H1 (cell line): Measurements from ENCODE around the gene ACVR2B. TPM values are rescaled to one million over a fixed set of nuclear protein-coding genes. Genes with fewer than 3 reads are reported as not detected.

Experiments
- CTCF ChIA-PET: fragments of 300-600 bp; sonication (Branson Sonifier 250); formaldehyde crosslinking; loops from one replicate; lab custom pipeline; 2021; ENCODE audit not compliant: partially characterized antibody; lab: Charles Lee
- POLR2A ChIA-PET: fragments of 300-600 bp; sonication (Branson Sonifier 250); formaldehyde crosslinking; loops from one replicate; lab custom pipeline; 2021; ENCODE audit warnings: inconsistent platforms; ENCODE audit not compliant: partially characterized antibody; lab: Charles Lee
- DNase-seq, 2 experiments: peaks; one replicate each; pipeline versions ENCODE4 v3.0.0 to v3.0.0-alpha.2; 2010 to 2022; ENCODE audit warnings: low spot score in 2 of 2, low read depth in 1 of 2, mixed read lengths in 1 of 2
- FAIRE-seq: peaks from 2 replicates; lab custom pipeline; 2011; peaks lifted over from hg19 to GRCh38; lab: Jason Lieb, UNC
- H2AFZ ChIP-seq: 2 replicates; pipeline ENCODE4 v1.8.1; 2012; ENCODE audit warnings: low read length, inconsistent platforms
- H2AK5ac ChIP-seq: 2 replicates; pipeline ENCODE4 v1.6.1; 2013; ENCODE audit warnings: low read depth, low read length
- H2BK120ac ChIP-seq: replicated peaks from 2 replicates; pipeline ENCODE3; 2013; ENCODE audit warnings: low read depth, low read length, inconsistent platforms
- H2BK12ac ChIP-seq: 2 replicates; pipeline ENCODE4 v1.6.1; 2013; ENCODE audit warnings: low read depth, low read length
- H2BK15ac ChIP-seq: 2 replicates; pipeline ENCODE4 v1.6.1; 2013; ENCODE audit warnings: low read length
- H2BK20ac ChIP-seq: 2 replicates; pipeline ENCODE4 v1.6.1; 2013; ENCODE audit warnings: low read length
- H2BK5ac ChIP-seq: 2 replicates; pipeline ENCODE4 v1.6.1; 2013; ENCODE audit warnings: low read depth, low read length
- H3K14ac ChIP-seq: 2 replicates; pipeline ENCODE4 v1.6.1; 2013; ENCODE audit warnings: inconsistent platforms; ENCODE audit not compliant: insufficient read length
- H3K18ac ChIP-seq: 2 replicates; pipeline ENCODE4 v1.6.1; 2013; ENCODE audit warnings: low read length; ENCODE audit errors: extremely low read depth
- H3K23ac ChIP-seq: 2 replicates; pipeline ENCODE4 v1.6.1; 2013; ENCODE audit warnings: inconsistent platforms; ENCODE audit not compliant: insufficient read length
- H3K23me2 ChIP-seq: 2 replicates; pipeline ENCODE4 v1.6.1; 2013; ENCODE audit warnings: low read depth, low read length
- H3K27ac ChIP-seq: 2 replicates; pipeline ENCODE4 v1.6.1; 2011; ENCODE audit warnings: low read depth, low read length, inconsistent platforms
- H3K27me3 ChIP-seq, 4 experiments: replicated peaks in 1 of 4; 1 replicate in 1 of 4; 2 replicates in 3 of 4; pipeline versions ENCODE4 v1.6.1 to v1.8.1; 2011 to 2013; ENCODE audit warnings: low read length in 3 of 4, mild to moderate bottlenecking in 3 of 4, inconsistent platforms in 2 of 4, mixed read lengths in 2 of 4, moderate library complexity in 1 of 4; ENCODE audit not compliant: control insufficient read depth in 3 of 4, insufficient read depth in 3 of 4; ENCODE audit errors: extremely low read depth in 1 of 4
- H3K36me3 ChIP-seq, 4 experiments: 2 replicates each; pipeline versions ENCODE4 v1.6.1 to v1.8.1; 2011 to 2013; ENCODE audit warnings: mild to moderate bottlenecking in 4 of 4, low read length in 3 of 4, moderate library complexity in 2 of 4, control low read depth in 1 of 4, inconsistent platforms in 1 of 4; ENCODE audit not compliant: insufficient read depth in 4 of 4, control insufficient read depth in 2 of 4
- H3K4ac ChIP-seq: replicated peaks from 2 replicates; pipeline ENCODE3; 2013; ENCODE audit warnings: low read length, low read depth, mixed read lengths, inconsistent platforms; ENCODE audit not compliant: insufficient read length
- H3K4me1 ChIP-seq, 4 experiments: replicated peaks in 1 of 4; 1 replicate in 1 of 4; 2 replicates in 3 of 4; pipeline versions ENCODE4 v1.6.1 to v1.8.1; 2011 to 2013; ENCODE audit warnings: low read length in 3 of 4, inconsistent platforms in 2 of 4, mixed read lengths in 1 of 4; ENCODE audit not compliant: insufficient read depth in 4 of 4, control insufficient read depth in 3 of 4
- H3K4me2 ChIP-seq, 2 experiments: 2 replicates each; pipeline versions ENCODE4 v1.6.1 to v1.8.1; 2011 to 2013; ENCODE audit warnings: low read depth in 2 of 2, low read length in 2 of 2, control low read depth in 1 of 2, inconsistent platforms in 1 of 2, mild to moderate bottlenecking in 1 of 2; ENCODE audit not compliant: insufficient read depth in 1 of 2
- H3K4me3 ChIP-seq, 4 experiments: fragments of 200-600, 300-600 bp in 1 of 4; sonication (generic), shearing (Covaris generic), sonication (Bioruptor Twin) in 1 of 4; 2 replicates each; pipeline versions ENCODE4 v1.5.1 to v1.8.1; 2011 to 2016; ENCODE audit warnings: low read length in 4 of 4, low read depth in 3 of 4, control low read depth in 2 of 4, inconsistent platforms in 2 of 4, mild to moderate bottlenecking in 2 of 4, mixed read lengths in 1 of 4, moderate library complexity in 1 of 4; ENCODE audit not compliant: insufficient read depth in 2 of 4; ENCODE audit errors: extremely low read depth in 1 of 4
- H3K56ac ChIP-seq: replicated peaks from 2 replicates; pipeline ENCODE3; 2013; ENCODE audit warnings: low read depth, mild to moderate bottlenecking, mixed read lengths, low read length, inconsistent platforms; ENCODE audit not compliant: insufficient read length
- H3K79me1 ChIP-seq: 2 replicates; pipeline ENCODE4 v1.6.1; 2013; ENCODE audit warnings: low read depth, low read length, control low read depth
- H3K79me2 ChIP-seq, 2 experiments: 2 replicates each; pipeline versions ENCODE4 v1.6.1 to v1.8.1; 2012 to 2013; ENCODE audit warnings: low read length in 2 of 2, mild to moderate bottlenecking in 2 of 2, inconsistent platforms in 1 of 2; ENCODE audit not compliant: insufficient read depth in 2 of 2, control insufficient read depth in 1 of 2
- H3K9ac ChIP-seq, 4 experiments: replicated peaks in 1 of 4; 1 replicate in 1 of 4; 2 replicates in 3 of 4; pipeline versions ENCODE4 v1.6.1 to v1.8.1; 2011 to 2013; ENCODE audit warnings: low read depth in 3 of 4, low read length in 3 of 4, control low read depth in 2 of 4, mild to moderate bottlenecking in 2 of 4, moderate library complexity in 2 of 4, inconsistent platforms in 1 of 4; ENCODE audit errors: extremely low read depth in 1 of 4
- H3K9me3 ChIP-seq, 2 experiments: 2 replicates each; pipeline versions ENCODE4 v1.6.1 to v1.8.1; 2012 to 2013; ENCODE audit warnings: mild to moderate bottlenecking in 2 of 2, moderate library complexity in 2 of 2, control low read depth in 1 of 2, inconsistent platforms in 1 of 2, low read depth in 1 of 2, low read length in 1 of 2, mixed read lengths in 1 of 2; ENCODE audit not compliant: insufficient read depth in 2 of 2
- H4K20me1 ChIP-seq, 2 experiments: replicated peaks in 1 of 2; 2 replicates each; pipeline versions ENCODE3 to v1.8.1; 2011 to 2013; ENCODE audit warnings: inconsistent platforms in 2 of 2, low read length in 2 of 2, mild to moderate bottlenecking in 1 of 2; ENCODE audit not compliant: insufficient read depth in 2 of 2, control insufficient read depth in 1 of 2
- H4K5ac ChIP-seq: 2 replicates; pipeline ENCODE4 v1.6.1; 2013; ENCODE audit warnings: low read length, low read depth, mixed read lengths, inconsistent platforms; ENCODE audit not compliant: insufficient read length
- H4K8ac ChIP-seq: 2 replicates; pipeline ENCODE4 v1.8.0; 2013; ENCODE audit warnings: mild to moderate bottlenecking, moderate library complexity, low read length, inconsistent platforms; ENCODE audit not compliant: insufficient read depth; ENCODE audit errors: extremely low read depth
- H4K91ac ChIP-seq: replicated peaks from 2 replicates; pipeline ENCODE3; 2013; ENCODE audit warnings: low read length, mixed read lengths, inconsistent platforms; ENCODE audit not compliant: insufficient read length
- POLR2A ChIP-seq, 2 experiments: IDR thresholded peaks; 1 replicate in 1 of 2; 2 replicates in 1 of 2; pipeline ENCODE4 v1.6.1; 2011; ENCODE audit warnings: low read depth in 2 of 2, low read length in 2 of 2, mild to moderate bottlenecking in 2 of 2; ENCODE audit errors: control extremely low read depth in 1 of 2
- RAD21 ChIP-seq, 2 experiments: IDR thresholded peaks in 1 of 2; conservative IDR thresholded peaks in 1 of 2; 2 replicates each; pipeline ENCODE4 v1.6.1; 2011; ENCODE audit warnings: low read depth in 2 of 2, low read length in 2 of 2, improper control_type of control experiment in 1 of 2, inconsistent platforms in 1 of 2, mild to moderate bottlenecking in 1 of 2, moderate library complexity in 1 of 2
- SAP30 ChIP-seq: fragments of 300-600 bp; sonication (generic); IDR thresholded peaks from 2 replicates; pipeline ENCODE4 v1.7.1; 2012; ENCODE audit warnings: low read length, moderate library complexity, mild to moderate bottlenecking, inconsistent platforms; ENCODE audit not compliant: insufficient read depth, insufficient replicate concordance
- SIRT6 ChIP-seq: IDR thresholded peaks from one replicate; pipeline ENCODE4 v1.7.1; 2012; ENCODE audit warnings: low read length, inconsistent platforms
- WGBS, 2 experiments: shearing (Covaris generic) in 1 of 2; methylation state at CpG; one replicate each; pipeline versions ENCODE4 v1.1.6 to v1.1.7; 2013 to 2015; ENCODE audit warnings: low lambda C conversion rate in 2 of 2, mixed read lengths in 2 of 2, inconsistent platforms in 1 of 2, low coverage in 1 of 2, missing lambda C conversion rate in 1 of 2; ENCODE audit not compliant: insufficient replicate concordance in 2 of 2, insufficient coverage in 1 of 2, insufficient read length in 1 of 2; ENCODE audit errors: extremely low coverage in 1 of 2, missing lambda C conversion rate in 1 of 2; 5-methylcytosine and 5-hydroxymethylcytosine counted together
- polyA plus RNA-seq, 7 experiments: library from polyadenylated mRNA; depleted of rRNA in 3 of 7; stranded (reverse) in 5 of 7; unstranded in 2 of 7; fragments of >200 nt in 5 of 7; fragments of 200-250 nt in 2 of 7; gene quantifications; 1 replicate in 5 of 7; 2 replicates in 1 of 7; 4 replicates in 1 of 7; pipeline versions ENCODE4 v1.2.1 to v1.2.3, GENCODE V29; 2011 to 2013; ENCODE audit warnings: missing spikeins in 2 of 7, mixed read lengths in 2 of 7
- total RNA-seq: library from RNA; stranded (reverse); fragmentation: NEBNext Ultra II Directional; extraction: Animal tissue kit (Norgen Biotek cat#: 25700); gene quantifications from 2 replicates; pipeline ENCODE4 v1.2.1, GENCODE V29; 2021

The ACVR2B gene
- total and polyA plus RNA-seq, 2 of the 8 experiments (the other 6 are each of a cell fraction or from before 2014, with no cell fraction given), result 24.7 to 109 TPM

DNA sequence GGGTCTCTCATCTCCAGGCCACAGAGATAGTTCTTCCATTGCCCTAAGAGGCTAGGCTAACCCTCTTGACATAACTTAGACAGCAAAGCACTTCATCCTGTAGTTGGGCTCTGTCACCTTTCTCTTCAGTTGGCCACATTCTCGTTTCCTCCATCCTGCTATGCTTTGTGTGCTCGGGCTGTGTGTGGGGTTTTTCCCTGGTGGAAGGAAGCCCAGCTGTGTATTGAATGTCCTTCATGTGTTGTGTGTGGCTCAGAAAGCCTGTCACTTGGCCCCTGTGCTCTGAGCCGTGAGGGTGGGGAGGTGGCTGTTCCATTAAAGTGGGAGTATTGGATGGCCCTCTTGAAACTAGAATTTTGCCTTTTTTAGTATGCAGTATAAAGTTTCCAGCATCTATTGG, 33.6 kb downstream of the ACVR2B start:
- H2AK5ac ChIP-seq, result no peak overlapping the region
- POLR2A ChIA-PET, result interaction anchor here (2.2 kb wide), 1 partner anchor 16 kb away, joined by 4 read pairs; no protein-coding TSS in a partner anchor
- no peak overlapping the region for H2AFZ ChIP-seq

More for the DNA sequence above, 33.6 kb downstream of the ACVR2B start:
- Histone ChIP-seq H2BK15ac (no peak overlapping the region), H3K36me3 (peaks cover 10 to 35% (median 27%) of the 10 kb centered on the region in 4 experiments), H3K14ac (no peak overlapping the region), H3K4me2 (no peak overlapping the region), H3K79me2 (0 out of 4 replicates have a peak, but pooled peaks cover 0 to 5% of the 10 kb centered on the region in 2 experiments), H3K4me3 (no peak overlapping the region), H3K56ac (no peak overlapping the region), H4K91ac (no peak overlapping the region), H4K8ac (no peak overlapping the region), H4K5ac (no peak overlapping the region), H3K9me3 (no peaks in the 10 kb centered on the region), H4K20me1 (peaks cover 2 to 3% of the 10 kb centered on the region in 2 experiments), H2BK20ac (no peak overlapping the region), H3K23me2 (no peaks in the 10 kb centered on the region), H3K4ac (no peak overlapping the region), H3K27me3 (no peaks in the 10 kb centered on the region), H3K4me1 (no peaks in the 10 kb centered on the region), H3K9ac (no peak overlapping the region), H2BK12ac (no peak overlapping the region), H2BK120ac (no peak overlapping the region), H3K27ac (no peak overlapping the region), H3K79me1 (peaks cover 7% of the 10 kb centered on the region), H3K23ac (no peak overlapping the region), H3K18ac (no peak overlapping the region), H2BK5ac (no peak overlapping the region)
- TF ChIP-seq POLR2A (IDR thresholded peaks at IDR 0.05; ENCODE audit: control extremely low read depth in 1 of 2, low read depth in 2 of 2, low read length in 2 of 2), result no peak
- TF ChIP-seq SIRT6, result no peak
- no peak for TF ChIP-seq RAD21 (IDR thresholded peaks at IDR 0.05 in 1 of 2, conservative IDR thresholded peaks at IDR 0.05 in 1 of 2; ENCODE audit: low read depth in 2 of 2, low read length in 2 of 2)
- TF ChIP-seq SAP30, result no peak
- DNase-seq (no peak), FAIRE-seq (no peak)
- CTCF ChIA-PET, result interaction anchor here (0.6 to 3.7 kb wide), 5 partner anchors 7 to 172 kb away, joined by 3 to 22 read pairs (median 3); partner anchors contain the start of gene EXOG
- 86% methylated on average over 3 of the region's 3 CpGs; no CpG with 5 or more reads in 1 of the 2 experiments for WGBS, 2 experiments
